ENCODE measurements around the gene DEPP1. TPM values are rescaled to one million over a fixed set of nuclear protein-coding genes. Genes with fewer than 3 reads are reported as not detected.

DEPP1 gene
- total and polyA plus RNA-seq, 10 of the 15 experiments (the other 5 are each of a cell fraction or from before 2014, with no cell fraction given), result 1.7 to 12.1 (median 7.3) TPM

GRCh38 chr10:44975431-44976331 is 2.9 kb downstream of the DEPP1 start (continued):
- TF ChIP-seq, protein P1, sequence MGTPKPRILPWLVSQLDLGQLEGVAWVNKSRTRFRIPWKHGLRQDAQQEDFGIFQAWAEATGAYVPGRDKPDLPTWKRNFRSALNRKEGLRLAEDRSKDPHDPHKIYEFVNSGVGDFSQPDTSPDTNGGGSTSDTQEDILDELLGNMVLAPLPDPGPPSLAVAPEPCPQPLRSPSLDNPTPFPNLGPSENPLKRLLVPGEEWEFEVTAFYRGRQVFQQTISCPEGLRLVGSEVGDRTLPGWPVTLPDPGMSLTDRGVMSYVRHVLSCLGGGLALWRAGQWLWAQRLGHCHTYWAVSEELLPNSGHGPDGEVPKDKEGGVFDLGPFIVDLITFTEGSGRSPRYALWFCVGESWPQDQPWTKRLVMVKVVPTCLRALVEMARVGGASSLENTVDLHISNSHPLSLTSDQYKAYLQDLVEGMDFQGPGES (IDR thresholded peaks at IDR 0.05), result no peak
- no peak for TF ChIP-seq CREM (IDR thresholded peaks at IDR 0.05; ENCODE audit: low read depth)
- no peak for TF ChIP-seq NR2C2 (IDR thresholded peaks at IDR 0.05; ENCODE audit: borderline replicate concordance, control insufficient read depth, insufficient read length, low read depth)
- peak; percentile 33; the same call in 1 of the 2 replicates for TF ChIP-seq IKZF1 (conservative IDR thresholded peaks at IDR 0.05)
- no peak for TF ChIP-seq MAX (IDR thresholded peaks at IDR 0.05; ENCODE audit: low read depth, low read length)
- no peak for TF ChIP-seq KLF5 (IDR thresholded peaks at IDR 0.05; ENCODE audit: partially characterized antibody)
- 0 out of 2 replicates have a peak, but pooled peaks have one; percentile 25 for TF ChIP-seq LARP7 (IDR thresholded peaks at IDR 0.05)
- TF ChIP-seq PAX8 (IDR thresholded peaks at IDR 0.05), result no peak
- TF ChIP-seq, protein P2, sequence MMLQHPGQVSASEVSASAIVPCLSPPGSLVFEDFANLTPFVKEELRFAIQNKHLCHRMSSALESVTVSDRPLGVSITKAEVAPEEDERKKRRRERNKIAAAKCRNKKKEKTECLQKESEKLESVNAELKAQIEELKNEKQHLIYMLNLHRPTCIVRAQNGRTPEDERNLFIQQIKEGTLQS (IDR thresholded peaks at IDR 0.05; ENCODE audit: borderline replicate concordance, extremely low read depth, low read depth, low read length), result no peak
- TF ChIP-seq TCF12 (IDR thresholded peaks at IDR 0.05; ENCODE audit: low read depth, low read length), result no peak
- TF ChIP-seq SMC3 (IDR thresholded peaks at IDR 0.05; ENCODE audit: borderline replicate concordance, low read length), result no peak
- TF ChIP-seq MYB (IDR thresholded peaks at IDR 0.05; ENCODE audit: borderline replicate concordance, low read depth, low read length), result no peak
- no peak for TF ChIP-seq PBX3 (IDR thresholded peaks at IDR 0.05; ENCODE audit: insufficient replicate concordance, low read depth, low read length)
- TF ChIP-seq PML (IDR thresholded peaks at IDR 0.05; ENCODE audit: low read length), result no peak
- no peak for TF ChIP-seq SMARCA5 (IDR thresholded peaks at IDR 0.05)
- TF ChIP-seq RBBP5 (conservative IDR thresholded peaks at IDR 0.05), result no peak
- TF ChIP-seq POLR2AphosphoS2 (IDR thresholded peaks at IDR 0.05; ENCODE audit: low read depth, low read length), result no peak
- no peak for TF ChIP-seq SMAD1 (IDR thresholded peaks at IDR 0.05; ENCODE audit: low read depth, partially characterized antibody)
- TF ChIP-seq HDGF (IDR thresholded peaks at IDR 0.05), result no peak
- TF ChIP-seq, protein P3, sequence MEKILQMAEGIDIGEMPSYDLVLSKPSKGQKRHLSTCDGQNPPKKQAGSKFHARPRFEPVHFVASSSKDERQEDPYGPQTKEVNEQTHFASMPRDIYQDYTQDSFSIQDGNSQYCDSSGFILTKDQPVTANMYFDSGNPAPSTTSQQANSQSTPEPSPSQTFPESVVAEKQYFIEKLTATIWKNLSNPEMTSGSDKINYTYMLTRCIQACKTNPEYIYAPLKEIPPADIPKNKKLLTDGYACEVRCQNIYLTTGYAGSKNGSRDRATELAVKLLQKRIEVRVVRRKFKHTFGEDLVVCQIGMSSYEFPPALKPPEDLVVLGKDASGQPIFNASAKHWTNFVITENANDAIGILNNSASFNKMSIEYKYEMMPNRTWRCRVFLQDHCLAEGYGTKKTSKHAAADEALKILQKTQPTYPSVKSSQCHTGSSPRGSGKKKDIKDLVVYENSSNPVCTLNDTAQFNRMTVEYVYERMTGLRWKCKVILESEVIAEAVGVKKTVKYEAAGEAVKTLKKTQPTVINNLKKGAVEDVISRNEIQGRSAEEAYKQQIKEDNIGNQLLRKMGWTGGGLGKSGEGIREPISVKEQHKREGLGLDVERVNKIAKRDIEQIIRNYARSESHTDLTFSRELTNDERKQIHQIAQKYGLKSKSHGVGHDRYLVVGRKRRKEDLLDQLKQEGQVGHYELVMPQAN (conservative IDR thresholded peaks at IDR 0.05), result no peak
- no peak for TF ChIP-seq RAD51 (IDR thresholded peaks at IDR 0.05)
- TF ChIP-seq NR2F1 (conservative IDR thresholded peaks at IDR 0.05), result no peak; the same call in 1 of the 2 replicates
- TF ChIP-seq, protein P4, sequence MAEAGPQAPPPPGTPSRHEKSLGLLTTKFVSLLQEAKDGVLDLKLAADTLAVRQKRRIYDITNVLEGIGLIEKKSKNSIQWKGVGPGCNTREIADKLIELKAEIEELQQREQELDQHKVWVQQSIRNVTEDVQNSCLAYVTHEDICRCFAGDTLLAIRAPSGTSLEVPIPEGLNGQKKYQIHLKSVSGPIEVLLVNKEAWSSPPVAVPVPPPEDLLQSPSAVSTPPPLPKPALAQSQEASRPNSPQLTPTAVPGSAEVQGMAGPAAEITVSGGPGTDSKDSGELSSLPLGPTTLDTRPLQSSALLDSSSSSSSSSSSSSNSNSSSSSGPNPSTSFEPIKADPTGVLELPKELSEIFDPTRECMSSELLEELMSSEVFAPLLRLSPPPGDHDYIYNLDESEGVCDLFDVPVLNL (IDR thresholded peaks at IDR 0.05; ENCODE audit: low read depth, low read length), result no peak
- TF ChIP-seq POLR2AphosphoS5 (IDR thresholded peaks at IDR 0.05; ENCODE audit: low read length), result no peak
- no peak for TF ChIP-seq STAT1 (conservative IDR thresholded peaks at IDR 0.05)
